Activated naive CD8-positive, alpha-beta T cell treated with anti-CD3 and anti-CD28 coated beads for 36 hours (primary cell): ENCODE results near the gene TBCA. TPM values are rescaled to one million over a fixed set of nuclear protein-coding genes. Genes with fewer than 3 reads are reported as not detected.

ENCODE experiments used
- DNase-seq: peaks from one replicate; pipeline ENCODE4 v3.0.0; 2021
- H3K27ac Mint-ChIP-seq: one replicate; pipeline ENCODE4 v1.8.0; 2022; ENCODE audit warnings: mild to moderate bottlenecking, moderate library complexity, mixed read lengths
- H3K27me3 Mint-ChIP-seq: one replicate; pipeline ENCODE4 v1.8.0; 2022; ENCODE audit warnings: mild to moderate bottlenecking, mixed read lengths
- H3K36me3 Mint-ChIP-seq: one replicate; pipeline ENCODE4 v1.8.0; 2021; ENCODE audit warnings: mild to moderate bottlenecking, mixed read lengths
- H3K4me1 Mint-ChIP-seq: one replicate; pipeline ENCODE4 v1.8.0; 2021; ENCODE audit warnings: mixed read lengths
- H3K4me3 Mint-ChIP-seq: one replicate; pipeline ENCODE4 v1.8.0; 2022; ENCODE audit warnings: mild to moderate bottlenecking, moderate library complexity, mixed read lengths
- H3K9me3 Mint-ChIP-seq: one replicate; pipeline ENCODE4 v1.8.0; 2022; ENCODE audit warnings: mixed read lengths
- total RNA-seq, 2 experiments: library from RNA; stranded (reverse); gene quantifications; one replicate each; pipeline ENCODE4 v1.2.3, GENCODE V29; 2021

TBCA gene
- total RNA-seq, 2 experiments from 2014 or later = 220 to 233 TPM

DNA sequence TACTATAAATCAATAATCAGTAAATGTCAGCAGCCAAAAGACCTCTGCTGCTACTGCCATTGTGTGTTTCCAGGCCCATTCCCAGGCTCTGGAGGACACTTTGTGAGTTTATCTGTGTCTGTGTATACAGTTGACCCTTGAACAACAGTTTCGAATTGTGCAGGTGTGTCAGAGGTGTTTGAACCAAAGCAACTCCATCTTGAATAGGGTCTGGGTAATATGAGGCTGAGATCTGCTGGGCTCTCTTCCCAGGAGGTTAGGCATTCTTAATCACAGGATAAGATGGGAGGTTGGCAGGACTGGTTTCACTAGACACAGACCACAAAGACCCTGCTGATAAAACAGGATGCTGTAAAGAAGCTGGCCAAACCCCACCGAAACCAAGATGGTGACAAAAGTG is 2.3 kb upstream of the TBCA start:
- Mint-ChIP-seq H3K4me3 (no peak overlapping the region), H3K36me3 (peaks cover 19% of the 10 kb centered on the region), H3K27me3 (peaks cover 3% of the 10 kb centered on the region), H3K27ac (no peak overlapping the region), H3K9me3 (no peaks in the 10 kb centered on the region), H3K4me1 (peaks cover 38% of the 10 kb centered on the region)
- DNase-seq = no peak

DNA sequence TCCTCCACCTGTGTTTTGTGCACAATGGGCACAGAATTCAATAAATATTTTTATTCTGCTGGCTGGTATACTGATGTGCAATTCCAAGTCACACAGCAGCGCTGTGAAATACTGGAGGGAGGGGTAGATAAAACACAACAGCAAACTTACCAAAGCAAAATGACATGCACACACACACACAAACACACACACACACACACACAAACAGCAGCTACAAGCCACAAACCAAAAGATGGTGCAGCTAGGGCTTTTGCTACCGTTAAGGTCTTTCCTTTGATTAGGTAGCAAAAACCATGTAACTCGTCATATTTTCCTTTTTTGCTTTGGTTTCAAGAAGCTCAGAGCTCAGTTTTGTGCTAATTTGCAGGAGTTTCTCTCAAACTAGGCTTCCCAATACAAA is 1.8 kb upstream of the TBCA start:
- no peak for DNase-seq
- peaks cover 19% of the 10 kb centered on the region for H3K36me3 Mint-ChIP-seq
- H3K4me3 Mint-ChIP-seq = no peak overlapping the region
- peaks cover 42% of the 10 kb centered on the region for H3K4me1 Mint-ChIP-seq
- no peaks in the 10 kb centered on the region for H3K9me3 Mint-ChIP-seq
- H3K27ac Mint-ChIP-seq = no peak overlapping the region
- peaks cover 3% of the 10 kb centered on the region for H3K27me3 Mint-ChIP-seq

DNA sequence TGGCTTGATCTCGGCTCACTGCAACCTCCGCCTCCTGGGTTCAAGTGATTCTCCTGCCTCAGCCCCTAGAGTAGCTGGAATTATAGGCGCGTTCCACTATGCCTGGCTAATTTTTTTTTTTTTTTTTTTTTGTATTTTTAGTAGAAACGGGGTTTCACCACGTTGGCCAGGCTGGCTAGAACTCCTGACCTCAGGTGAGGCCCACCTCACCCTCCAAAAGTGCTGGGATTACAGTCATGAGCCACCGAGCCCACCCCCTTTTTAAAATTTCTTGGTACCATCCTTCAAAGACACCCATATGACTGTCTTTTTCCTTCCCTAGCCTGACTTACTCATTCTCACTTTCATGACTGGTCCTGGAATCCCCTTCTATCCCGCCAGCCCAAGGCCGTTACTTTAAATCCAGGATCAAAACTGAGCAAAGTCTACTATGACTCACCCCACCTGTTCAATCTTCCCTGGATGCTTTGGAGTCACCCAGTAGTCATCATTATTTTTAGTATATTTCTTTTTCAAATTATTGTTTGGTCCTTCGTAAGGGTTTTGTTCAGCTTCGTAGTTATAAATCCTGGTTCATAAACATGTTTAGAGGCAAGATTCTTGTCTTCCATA is 1.2 kb upstream of the TBCA start:
- Mint-ChIP-seq H3K36me3 (peaks cover 19% of the 10 kb centered on the region), H3K27ac (no peak overlapping the region), H3K27me3 (peaks cover 3% of the 10 kb centered on the region), H3K9me3 (no peaks in the 10 kb centered on the region), H3K4me1 (peaks cover 43% of the 10 kb centered on the region), H3K4me3 (peak overlapping the region; percentile 47)
- DNase-seq = peak; percentile 13

DNA sequence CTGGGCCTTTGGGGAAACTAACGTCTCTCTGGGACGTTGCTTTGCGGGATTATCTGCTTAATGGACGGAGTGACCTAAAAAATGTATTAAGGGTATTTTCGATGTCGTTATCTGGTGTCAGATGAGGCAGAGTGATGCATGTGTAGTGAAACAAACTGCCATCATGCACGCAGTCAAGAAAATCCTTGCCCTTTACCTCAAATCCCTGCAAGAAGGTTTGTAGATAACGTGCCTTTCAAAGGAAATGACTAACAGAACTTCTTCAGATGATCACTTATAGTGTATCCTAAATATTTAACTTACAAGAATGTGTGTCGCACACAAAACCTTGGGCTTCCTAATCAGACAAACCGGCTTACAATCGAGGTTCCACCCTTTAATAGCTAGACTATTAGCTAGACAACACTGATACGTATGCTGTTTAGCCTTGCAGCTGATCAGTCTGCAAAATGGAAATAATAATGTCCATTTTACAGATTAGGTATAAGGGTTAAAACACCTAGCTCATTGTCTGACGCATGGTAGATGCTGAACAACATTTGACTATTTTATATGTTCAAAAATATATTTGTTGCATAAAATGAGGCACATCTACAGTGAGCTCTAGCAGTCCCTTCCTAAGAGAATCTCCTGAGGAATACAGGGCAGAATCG is 541 bp upstream of the TBCA start:
- Mint-ChIP-seq H3K4me1 (peaks cover 48% of the 10 kb centered on the region), H3K4me3 (peak overlapping the region; percentile 85), H3K36me3 (peaks cover 22% of the 10 kb centered on the region), H3K27ac (peak overlapping the region; percentile 95), H3K9me3 (no peaks in the 10 kb centered on the region), H3K27me3 (peaks cover 3% of the 10 kb centered on the region)
- no peak for DNase-seq

DNA sequence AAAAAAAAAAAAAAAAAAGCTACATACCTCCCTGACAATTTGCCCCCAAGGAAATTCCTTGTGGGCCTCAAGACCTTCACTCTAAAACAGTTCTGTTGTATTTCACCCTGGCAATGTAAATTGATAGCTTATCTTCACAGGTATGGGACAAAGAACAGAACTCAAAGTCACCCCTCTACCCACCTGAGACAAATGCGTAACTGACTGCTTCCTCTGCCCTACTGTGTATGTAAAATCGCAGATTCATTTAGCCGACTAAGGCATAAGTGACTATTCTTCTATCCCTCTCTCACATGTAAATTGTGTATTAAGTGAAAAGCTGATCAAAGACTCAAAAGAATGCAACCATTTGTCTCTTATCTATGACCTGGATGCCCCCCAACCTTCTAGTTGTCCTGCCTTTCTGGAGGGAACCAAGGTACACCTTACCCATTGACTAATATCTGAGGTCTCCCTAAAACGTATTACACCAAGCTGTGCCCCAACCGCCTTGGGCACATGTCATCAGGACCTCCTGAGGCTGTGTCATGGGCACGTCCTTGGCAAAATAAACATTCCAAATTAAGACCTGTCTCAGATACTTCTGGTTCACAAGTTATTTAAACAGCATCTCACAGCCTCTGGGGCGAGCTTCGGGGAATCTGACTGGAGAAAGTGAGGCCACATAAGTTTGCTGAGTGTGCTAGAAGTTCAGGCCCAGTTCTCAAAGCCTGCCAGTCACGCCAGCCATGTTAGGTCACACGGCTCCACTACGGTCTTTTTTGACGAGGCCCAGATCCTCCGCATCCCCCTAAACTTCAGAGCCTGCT is 954 bp downstream of the TBCA start:
- Mint-ChIP-seq H3K27me3 (peaks cover 3% of the 10 kb centered on the region), H3K9me3 (no peaks in the 10 kb centered on the region), H3K4me3 (peak overlapping the region; percentile 85), H3K27ac (peak overlapping the region; percentile 95), H3K36me3 (peaks cover 30% of the 10 kb centered on the region), H3K4me1 (peaks cover 55% of the 10 kb centered on the region)
- DNase-seq = no peak

DNA sequence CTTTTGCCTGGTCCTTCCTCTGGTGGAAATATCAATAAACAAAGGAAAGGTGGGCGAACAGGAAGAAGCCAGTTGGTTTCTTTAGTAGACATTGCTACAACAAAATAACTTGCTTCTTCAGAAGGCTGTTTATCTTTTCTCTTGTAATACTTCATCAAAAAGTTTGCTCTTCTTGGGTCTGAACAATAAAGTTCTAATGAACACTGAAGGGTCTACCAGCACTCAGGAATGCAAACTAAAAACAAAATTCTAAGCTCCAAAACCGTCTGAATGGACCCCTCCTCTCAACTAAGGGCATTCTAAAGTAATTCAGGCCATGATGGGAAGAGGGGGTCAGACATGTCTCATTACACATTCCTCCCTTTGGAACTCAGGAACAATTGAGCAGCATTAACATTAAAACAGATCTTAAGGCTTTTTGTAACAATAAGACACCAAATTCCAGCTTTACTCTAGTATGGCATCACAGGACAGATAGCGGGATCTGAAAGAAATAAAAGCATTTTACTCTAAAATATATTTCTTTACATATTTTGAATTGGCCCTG is 2.3 kb downstream of the TBCA start:
- H3K27me3 Mint-ChIP-seq = peaks cover 3% of the 10 kb centered on the region
- DNase-seq = no peak
- H3K27ac Mint-ChIP-seq = no peak overlapping the region
- peaks cover 34% of the 10 kb centered on the region for H3K36me3 Mint-ChIP-seq
- no peaks in the 10 kb centered on the region for H3K9me3 Mint-ChIP-seq
- peaks cover 57% of the 10 kb centered on the region for H3K4me1 Mint-ChIP-seq
- H3K4me3 Mint-ChIP-seq = peak overlapping the region; percentile 85

DNA sequence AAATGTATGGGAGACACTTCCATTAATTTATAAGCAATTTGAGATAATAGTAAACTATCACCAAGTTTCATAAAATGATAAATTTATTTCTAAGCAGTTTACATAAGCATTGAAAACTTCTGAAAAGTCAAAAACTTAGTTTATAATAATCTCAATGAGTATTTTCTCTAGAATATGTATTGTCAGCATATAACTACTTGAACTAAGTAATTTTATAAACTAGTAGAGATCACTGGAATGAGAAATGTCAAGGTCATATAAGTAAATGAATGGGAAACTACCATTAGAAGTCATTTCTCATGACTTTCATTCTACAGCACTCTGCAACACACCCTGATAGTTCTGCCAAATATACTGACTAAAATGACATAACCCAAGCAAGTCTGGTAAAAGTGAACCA is 3.4 kb downstream of the TBCA start:
- no peak for DNase-seq
- Mint-ChIP-seq H3K27me3 (peaks cover 3% of the 10 kb centered on the region), H3K4me3 (no peak overlapping the region), H3K9me3 (no peaks in the 10 kb centered on the region), H3K27ac (no peak overlapping the region), H3K4me1 (peaks cover 52% of the 10 kb centered on the region), H3K36me3 (peaks cover 35% of the 10 kb centered on the region)

DNA sequence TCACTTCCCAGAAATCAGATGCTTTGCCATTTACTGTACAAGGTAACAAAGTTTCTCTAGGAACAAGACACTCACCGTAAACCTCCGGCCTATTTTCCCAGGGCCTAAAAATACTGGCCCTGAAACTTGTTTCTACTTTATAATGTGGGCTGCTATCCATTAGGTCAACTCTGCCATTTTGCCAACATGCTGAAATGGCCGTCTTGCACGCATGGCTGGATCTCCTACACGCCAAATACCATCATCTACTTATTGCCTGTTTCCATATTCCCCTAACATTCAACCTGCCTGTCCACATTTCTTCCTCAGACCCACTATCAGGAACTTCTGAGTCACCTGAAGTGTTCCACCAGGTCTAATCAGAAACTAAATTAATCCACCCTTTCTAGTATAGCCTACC is 4.7 kb downstream of the TBCA start:
- H3K9me3 Mint-ChIP-seq = no peaks in the 10 kb centered on the region
- DNase-seq = no peak
- H3K27me3 Mint-ChIP-seq = no peaks in the 10 kb centered on the region
- peaks cover 50% of the 10 kb centered on the region for H3K4me1 Mint-ChIP-seq
- no peak overlapping the region for H3K4me3 Mint-ChIP-seq
- H3K27ac Mint-ChIP-seq = peak overlapping the region; percentile 30
- H3K36me3 Mint-ChIP-seq = peaks cover 45% of the 10 kb centered on the region

DNA sequence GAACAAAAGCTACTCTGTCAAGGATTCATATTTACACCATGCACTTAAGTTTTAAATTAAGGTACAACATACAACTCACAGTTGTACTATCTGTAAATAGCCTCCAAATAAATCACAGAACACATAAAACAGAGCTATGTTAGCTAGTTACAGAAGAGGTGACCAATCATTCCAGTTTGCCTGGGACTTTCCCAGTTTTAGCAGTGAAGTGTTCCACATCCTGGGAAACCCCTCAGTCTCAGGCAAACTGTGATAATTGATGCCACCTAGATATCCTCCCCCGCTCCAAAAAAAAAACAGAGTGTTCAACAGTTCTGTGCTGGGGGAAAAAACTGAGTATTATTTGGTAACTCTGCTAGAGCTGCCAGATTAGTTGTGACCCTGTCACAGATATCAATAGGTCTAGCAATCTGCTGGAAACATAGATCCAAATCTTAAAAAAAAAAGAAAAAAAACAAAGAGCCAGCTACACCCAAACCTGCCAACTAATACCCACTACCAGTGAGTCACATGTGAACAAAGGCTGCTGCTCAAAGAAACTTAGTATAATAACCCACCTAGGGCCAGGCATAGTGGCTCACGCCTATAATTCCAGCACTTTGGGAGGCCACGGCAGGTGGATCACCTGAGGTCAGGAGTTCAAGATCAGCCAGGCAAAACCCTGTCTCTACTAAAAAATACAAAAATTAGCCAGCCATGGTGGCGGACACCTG is 5.7 kb downstream of the TBCA start:
- peaks cover 51% of the 10 kb centered on the region for H3K4me1 Mint-ChIP-seq
- H3K4me3 Mint-ChIP-seq = no peak overlapping the region
- H3K27ac Mint-ChIP-seq = no peak overlapping the region
- H3K9me3 Mint-ChIP-seq = no peaks in the 10 kb centered on the region
- peaks cover 47% of the 10 kb centered on the region for H3K36me3 Mint-ChIP-seq
- no peaks in the 10 kb centered on the region for H3K27me3 Mint-ChIP-seq
- no peak for DNase-seq

DNA sequence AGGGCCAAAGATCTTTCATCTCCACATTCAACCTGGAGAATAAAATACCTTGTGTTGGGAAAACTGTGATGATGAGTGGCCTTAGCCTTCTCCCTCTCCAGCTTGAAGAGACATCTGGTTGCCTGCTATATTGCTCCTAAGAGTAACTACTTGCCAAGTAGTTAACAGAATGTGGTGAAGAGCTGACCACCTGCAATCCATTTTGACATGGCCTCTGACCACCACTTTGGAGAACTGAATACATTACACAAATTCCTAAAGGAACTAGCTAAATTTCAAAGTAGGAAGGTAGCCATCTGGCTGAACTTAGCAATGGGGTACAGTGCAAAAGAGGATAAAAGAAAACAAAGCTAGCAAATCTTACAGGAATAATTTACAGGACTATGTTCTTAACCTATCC is 7.2 kb downstream of the TBCA start:
- DNase-seq = no peak
- H3K4me1 Mint-ChIP-seq = peaks cover 44% of the 10 kb centered on the region
- H3K4me3 Mint-ChIP-seq = no peak overlapping the region
- H3K36me3 Mint-ChIP-seq = peaks cover 41% of the 10 kb centered on the region
- H3K27me3 Mint-ChIP-seq = no peaks in the 10 kb centered on the region
- no peak overlapping the region for H3K27ac Mint-ChIP-seq
- no peaks in the 10 kb centered on the region for H3K9me3 Mint-ChIP-seq

DNA sequence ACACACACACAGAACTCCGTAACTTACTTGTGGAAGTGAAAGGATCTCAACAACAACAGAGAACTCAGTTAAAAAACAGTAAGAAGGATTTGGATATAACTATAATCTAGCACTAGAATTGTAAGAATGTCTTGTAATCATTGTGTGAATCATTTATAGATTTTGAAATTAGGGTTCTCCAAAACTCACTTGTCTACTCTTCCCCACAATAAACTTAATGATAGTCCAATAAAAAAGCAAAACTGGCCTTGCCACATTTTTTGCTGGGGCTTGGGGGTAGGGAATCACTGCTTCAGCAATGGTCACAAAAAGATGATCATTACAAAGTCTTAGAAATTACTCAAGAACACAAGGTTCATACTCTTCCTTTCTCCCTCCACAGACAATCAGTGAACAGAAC is 8.8 kb downstream of the TBCA start:
- Mint-ChIP-seq H3K4me3 (no peak overlapping the region), H3K36me3 (peaks cover 51% of the 10 kb centered on the region), H3K4me1 (peaks cover 35% of the 10 kb centered on the region), H3K9me3 (no peaks in the 10 kb centered on the region), H3K27ac (no peak overlapping the region), H3K27me3 (no peaks in the 10 kb centered on the region)
- DNase-seq = no peak

DNA sequence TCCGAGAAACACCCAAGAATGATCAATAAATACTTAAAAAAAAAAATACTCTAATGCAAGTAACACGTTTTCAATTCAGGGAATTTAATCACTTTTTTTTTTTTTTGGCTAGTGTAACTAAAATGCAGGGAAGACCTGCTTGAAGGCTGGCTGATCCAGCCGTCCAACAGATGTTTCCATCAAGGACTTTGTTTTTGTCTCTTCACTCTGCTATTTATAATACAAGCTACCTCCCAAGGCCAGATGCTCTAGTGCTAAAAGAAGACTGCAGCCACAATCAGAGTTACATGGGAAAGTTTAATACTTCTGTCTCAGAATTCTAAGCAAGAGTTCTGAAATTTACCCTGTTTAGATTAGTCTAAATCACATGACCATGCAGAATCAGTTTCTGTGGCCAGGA is 14.5 kb downstream of the TBCA start:
- Mint-ChIP-seq H3K36me3 (peaks cover 70% of the 10 kb centered on the region), H3K4me1 (peaks cover 32% of the 10 kb centered on the region), H3K4me3 (no peak overlapping the region), H3K9me3 (no peaks in the 10 kb centered on the region), H3K27ac (no peak overlapping the region), H3K27me3 (no peaks in the 10 kb centered on the region)
- DNase-seq = no peak

DNA sequence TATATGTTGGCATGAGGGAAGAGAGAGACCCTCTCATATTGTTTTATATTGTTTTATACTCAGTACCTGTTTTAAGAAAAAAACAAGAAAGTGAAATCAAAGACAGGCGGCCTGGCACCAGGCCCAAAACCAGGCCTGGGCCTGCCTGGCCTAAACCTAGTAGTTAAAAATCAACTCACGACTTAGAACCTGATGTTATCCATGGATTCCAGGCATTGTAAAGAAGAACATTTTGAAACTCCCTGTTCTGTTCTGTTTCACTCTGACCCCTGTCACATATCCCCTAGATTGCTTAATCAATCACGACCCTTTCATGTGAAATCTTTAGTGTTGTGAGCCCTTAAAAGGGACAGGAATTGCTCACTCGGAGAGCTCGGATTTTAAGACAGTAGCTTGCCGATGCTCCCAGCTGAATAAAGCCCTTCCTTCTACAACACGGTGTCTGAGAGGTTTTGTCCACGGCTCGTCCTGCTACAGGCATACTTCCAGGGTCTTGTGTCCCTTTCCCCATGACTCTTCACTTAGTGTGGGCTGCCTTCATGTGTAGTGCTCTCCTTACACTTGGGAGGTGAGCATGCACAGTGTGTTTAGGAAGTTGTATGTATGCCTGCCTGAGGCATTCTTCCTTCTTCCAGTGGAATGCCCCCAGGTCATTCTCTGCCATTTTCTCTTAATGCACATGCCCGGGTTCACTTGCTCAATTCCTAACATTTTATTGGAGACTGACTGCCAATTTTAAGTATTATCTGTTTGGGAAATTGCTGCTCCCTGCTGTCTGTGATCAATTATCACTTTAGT is 17.8 kb downstream of the TBCA start:
- DNase-seq = no peak
- no peaks in the 10 kb centered on the region for H3K27me3 Mint-ChIP-seq
- no peaks in the 10 kb centered on the region for H3K9me3 Mint-ChIP-seq
- H3K4me1 Mint-ChIP-seq = peaks cover 36% of the 10 kb centered on the region
- no peak overlapping the region for H3K4me3 Mint-ChIP-seq
- H3K27ac Mint-ChIP-seq = no peak overlapping the region
- H3K36me3 Mint-ChIP-seq = peaks cover 69% of the 10 kb centered on the region

DNA sequence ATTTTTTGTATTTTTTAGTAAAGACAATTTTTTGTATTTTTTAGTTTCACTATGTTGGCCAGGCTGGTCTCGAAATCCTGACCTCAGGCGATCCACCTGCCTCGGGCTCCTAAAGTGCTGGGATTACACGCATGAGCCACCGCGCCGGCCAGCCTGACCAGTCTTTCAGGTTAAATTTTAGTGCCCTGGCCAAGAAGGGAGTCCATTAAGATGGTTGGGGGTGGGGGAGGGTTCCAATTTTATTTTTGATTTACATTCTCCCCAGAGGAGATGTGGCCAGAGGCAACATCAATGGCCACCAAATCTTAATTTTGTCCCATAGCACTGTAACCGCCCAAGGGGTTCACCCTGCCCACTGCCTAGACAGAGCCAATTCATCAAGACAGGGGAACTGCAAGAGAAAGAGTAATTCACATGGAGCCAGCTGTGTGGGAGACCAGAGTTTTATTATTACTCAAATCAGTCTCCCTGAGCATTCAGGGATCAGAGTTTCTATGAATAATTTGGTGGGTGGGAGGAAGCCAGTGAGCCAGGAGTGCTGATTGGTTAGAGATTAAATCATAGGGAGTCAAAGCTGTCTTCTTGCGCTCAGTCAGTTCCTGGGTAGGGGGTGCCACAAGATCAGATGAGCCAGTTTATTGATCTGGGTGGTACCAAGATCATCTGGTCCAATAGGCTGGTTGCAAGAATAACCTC is 24.7 kb downstream of the TBCA start:
- Mint-ChIP-seq H3K4me1 (peaks cover 33% of the 10 kb centered on the region), H3K27me3 (no peaks in the 10 kb centered on the region), H3K9me3 (no peaks in the 10 kb centered on the region), H3K36me3 (peaks cover 29% of the 10 kb centered on the region), H3K27ac (no peak overlapping the region), H3K4me3 (no peak overlapping the region)
- DNase-seq = no peak
